ENCODE data around the gene NAA30. TPM values are rescaled to one million over a fixed set of nuclear protein-coding genes. Genes with fewer than 3 reads are reported as not detected.

The NAA30 gene
- total and polyA plus RNA-seq, 4 donors = 19.2 to 48.3 (median 32.0) TPM

DNA sequence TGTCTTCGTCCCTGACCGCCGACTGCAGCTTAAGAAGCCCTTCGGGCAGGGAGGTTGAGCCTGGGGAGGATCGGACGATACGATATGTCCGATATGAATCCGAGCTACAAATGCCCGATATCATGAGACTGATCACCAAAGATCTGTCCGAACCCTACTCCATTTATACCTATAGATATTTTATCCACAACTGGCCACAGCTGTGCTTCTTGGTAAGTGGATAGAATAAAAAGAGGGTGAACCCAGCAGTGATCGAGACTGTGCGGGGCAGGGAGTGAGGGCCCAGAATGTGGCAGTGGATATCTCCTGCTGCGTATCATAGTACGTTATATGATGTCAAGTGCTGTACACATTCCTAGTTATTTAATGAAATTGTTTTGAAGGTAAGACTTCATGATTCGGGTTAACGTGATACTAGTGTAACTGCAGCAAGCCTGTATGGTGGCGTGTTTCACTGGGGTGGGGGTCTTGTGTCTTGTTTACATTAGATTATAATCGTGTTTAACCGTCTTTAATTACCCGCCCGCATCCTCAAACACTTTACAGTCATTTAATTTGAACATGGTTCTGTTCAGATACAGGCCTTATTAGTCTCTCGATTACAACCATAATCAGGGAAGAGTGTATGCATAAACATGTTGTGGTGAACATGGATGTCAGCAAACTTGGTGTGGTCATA is 1.3 kb downstream of the NAA30 start:
- peaks cover 5% of the 10 kb centered on the region for H3K4me1 ChIP-seq (ENCODE audit: control insufficient read depth, insufficient read depth, low read length)
- peak overlapping the region; percentile 78 for H3K27ac ChIP-seq (ENCODE audit: low read depth, low read length)
- 2% methylated on average over 9 of the region's 23 CpGs for WGBS (ENCODE audit: insufficient coverage)
- H3K4me3 ChIP-seq (ENCODE audit: low read depth, low read length) = peak overlapping the region; percentile 83
- no peaks in the 10 kb centered on the region for H3K9me3 ChIP-seq (ENCODE audit: control insufficient read depth, insufficient read depth, low read length)
- peak in 4 of 6 donors; percentile 11 to 29 (median 17) for DNase-seq (ENCODE audit: low read depth in 4 of 6, low spot score in 6 of 6)
- H3K27me3 ChIP-seq (ENCODE audit: control insufficient read depth, insufficient read depth, low read length) = no peaks in the 10 kb centered on the region
- no peaks in the 10 kb centered on the region for H3K36me3 ChIP-seq (ENCODE audit: control insufficient read depth, insufficient read depth, low read length)

- Histone ChIP-seq H3K9me3 (ENCODE audit: control insufficient read depth, insufficient read depth, low read length) (no peaks in the 10 kb centered on the region), H3K4me1 (ENCODE audit: control insufficient read depth, insufficient read depth, low read length) (peaks cover 5% of the 10 kb centered on the region), H3K27me3 (ENCODE audit: control insufficient read depth, insufficient read depth, low read length) (no peaks in the 10 kb centered on the region), H3K4me3 (ENCODE audit: low read depth, low read length) (peak overlapping the region; percentile 16), H3K27ac (ENCODE audit: low read depth, low read length) (no peak overlapping the region), H3K36me3 (ENCODE audit: control insufficient read depth, insufficient read depth, low read length) (peaks cover 5% of the 10 kb centered on the region)
- DNase-seq (ENCODE audit: low read depth in 4 of 6, low spot score in 6 of 6) = no peak
These were observed 2.4 kb downstream of the NAA30 start for GRCh38 chr14:57392830-57393229.

- Histone ChIP-seq H3K27ac (ENCODE audit: low read depth, low read length) (no peak overlapping the region), H3K4me1 (ENCODE audit: control insufficient read depth, insufficient read depth, low read length) (no peaks in the 10 kb centered on the region), H3K36me3 (ENCODE audit: control insufficient read depth, insufficient read depth, low read length) (peaks cover 16% of the 10 kb centered on the region), H3K27me3 (ENCODE audit: control insufficient read depth, insufficient read depth, low read length) (no peaks in the 10 kb centered on the region), H3K9me3 (ENCODE audit: control insufficient read depth, insufficient read depth, low read length) (no peaks in the 10 kb centered on the region), H3K4me3 (ENCODE audit: low read depth, low read length) (no peak overlapping the region)
- DNase-seq (ENCODE audit: low read depth in 4 of 6, low spot score in 6 of 6) = no peak
- 100% methylated on average over 1 of the region's 4 CpGs for WGBS (ENCODE audit: insufficient coverage)
These were observed 10.4 kb downstream of the NAA30 start for GRCh38 chr14:57400556-57401494.

- no peak for DNase-seq (ENCODE audit: low read depth in 4 of 6, low spot score in 6 of 6)
- Histone ChIP-seq H3K9me3 (ENCODE audit: control insufficient read depth, insufficient read depth, low read length) (no peaks in the 10 kb centered on the region), H3K27ac (ENCODE audit: low read depth, low read length) (no peak overlapping the region), H3K4me1 (ENCODE audit: control insufficient read depth, insufficient read depth, low read length) (no peaks in the 10 kb centered on the region), H3K4me3 (ENCODE audit: low read depth, low read length) (no peak overlapping the region), H3K36me3 (ENCODE audit: control insufficient read depth, insufficient read depth, low read length) (peaks cover 16% of the 10 kb centered on the region), H3K27me3 (ENCODE audit: control insufficient read depth, insufficient read depth, low read length) (no peaks in the 10 kb centered on the region)
- 88% methylated on average over 1 of the region's 2 CpGs for WGBS (ENCODE audit: insufficient coverage)
These were observed 11.1 kb downstream of the NAA30 start for GRCh38 chr14:57401501-57401900.

GRCh38 chr14:57402173-57402852 is 11.9 kb downstream of the NAA30 start:
- Histone ChIP-seq H3K4me1 (ENCODE audit: control insufficient read depth, insufficient read depth, low read length) (no peaks in the 10 kb centered on the region), H3K27ac (ENCODE audit: low read depth, low read length) (no peak overlapping the region)

DNA sequence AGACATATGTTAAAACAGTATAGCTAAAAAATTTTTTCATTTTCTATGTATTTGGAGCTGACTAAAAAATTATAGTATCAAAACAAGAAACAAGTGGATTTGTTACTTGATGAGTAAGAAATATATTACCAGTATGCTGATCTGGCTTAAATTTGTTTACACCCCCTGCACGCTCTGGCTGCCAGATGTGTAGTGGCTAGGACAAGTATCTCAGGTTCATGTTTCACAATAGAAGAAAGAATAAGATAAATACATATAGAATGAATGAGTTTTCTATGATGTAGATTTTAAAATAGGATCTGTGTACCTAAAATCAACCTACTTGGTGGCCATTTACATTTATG is 13.1 kb downstream of the NAA30 start:
- WGBS (ENCODE audit: insufficient coverage) = no CpG with 5 or more reads among the region's 1 CpG
- Histone ChIP-seq H3K27me3 (ENCODE audit: control insufficient read depth, insufficient read depth, low read length) (no peaks in the 10 kb centered on the region), H3K4me3 (ENCODE audit: low read depth, low read length) (no peak overlapping the region)

More at GRCh38 chr14:57402173-57402852, 11.9 kb downstream of the NAA30 start:
- DNase-seq (ENCODE audit: low read depth in 4 of 6, low spot score in 6 of 6) = no peak
- peaks cover 19% of the 10 kb centered on the region for H3K36me3 ChIP-seq (ENCODE audit: control insufficient read depth, insufficient read depth, low read length)
- no peaks in the 10 kb centered on the region for H3K9me3 ChIP-seq (ENCODE audit: control insufficient read depth, insufficient read depth, low read length)
- no peaks in the 10 kb centered on the region for H3K27me3 ChIP-seq (ENCODE audit: control insufficient read depth, insufficient read depth, low read length)
- no peak overlapping the region for H3K4me3 ChIP-seq (ENCODE audit: low read depth, low read length)
- WGBS (ENCODE audit: insufficient coverage) = no CpG with 5 or more reads among the region's 1 CpG

DNA sequence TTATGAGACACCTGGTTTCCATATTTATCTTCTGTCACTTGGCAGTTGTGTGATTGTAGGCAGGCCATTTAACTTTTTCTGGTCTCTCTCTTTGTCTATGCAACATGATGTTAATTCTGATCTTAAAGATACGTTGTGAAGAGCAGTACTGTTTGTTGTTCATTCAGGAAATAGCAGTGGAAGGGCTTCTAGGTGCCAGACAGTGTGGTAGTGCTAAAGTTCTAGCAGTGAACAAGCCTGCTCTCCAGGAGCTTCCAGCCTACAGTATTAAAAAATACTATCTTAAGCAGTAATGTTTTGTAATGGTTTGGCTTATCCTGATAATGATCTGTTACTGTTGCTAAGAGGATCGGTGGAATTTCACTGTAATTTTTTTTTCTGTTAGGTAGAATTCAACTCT is 15.2 kb downstream of the NAA30 start:
- no peak overlapping the region for H3K4me3 ChIP-seq (ENCODE audit: low read depth, low read length)
- peaks cover 9% of the 10 kb centered on the region for H3K36me3 ChIP-seq (ENCODE audit: control insufficient read depth, insufficient read depth, low read length)
- H3K27ac ChIP-seq (ENCODE audit: low read depth, low read length) = no peak overlapping the region
- no peak for DNase-seq (ENCODE audit: low read depth in 4 of 6, low spot score in 6 of 6)
- no peaks in the 10 kb centered on the region for H3K9me3 ChIP-seq (ENCODE audit: control insufficient read depth, insufficient read depth, low read length)
- H3K27me3 ChIP-seq (ENCODE audit: control insufficient read depth, insufficient read depth, low read length) = no peaks in the 10 kb centered on the region
- 100% methylated on average over 1 of the region's 2 CpGs for WGBS (ENCODE audit: insufficient coverage)
- H3K4me1 ChIP-seq (ENCODE audit: control insufficient read depth, insufficient read depth, low read length) = no peaks in the 10 kb centered on the region

More for the DNA sequence above, 13.1 kb downstream of the NAA30 start:
- Histone ChIP-seq H3K36me3 (ENCODE audit: control insufficient read depth, insufficient read depth, low read length) (peaks cover 12% of the 10 kb centered on the region), H3K27ac (ENCODE audit: low read depth, low read length) (no peak overlapping the region), H3K9me3 (ENCODE audit: control insufficient read depth, insufficient read depth, low read length) (no peaks in the 10 kb centered on the region), H3K4me1 (ENCODE audit: control insufficient read depth, insufficient read depth, low read length) (no peaks in the 10 kb centered on the region)
- DNase-seq (ENCODE audit: low read depth in 4 of 6, low spot score in 6 of 6) = no peak

- no peaks in the 10 kb centered on the region for H3K27me3 ChIP-seq (ENCODE audit: control insufficient read depth, insufficient read depth, low read length)
- peaks cover 6% of the 10 kb centered on the region for H3K36me3 ChIP-seq (ENCODE audit: control insufficient read depth, insufficient read depth, low read length)
- H3K9me3 ChIP-seq (ENCODE audit: control insufficient read depth, insufficient read depth, low read length) = no peaks in the 10 kb centered on the region
- H3K4me1 ChIP-seq (ENCODE audit: control insufficient read depth, insufficient read depth, low read length) = no peaks in the 10 kb centered on the region
- WGBS (ENCODE audit: insufficient coverage) = 60% methylated on average over 1 of the region's 2 CpGs
- no peak overlapping the region for H3K4me3 ChIP-seq (ENCODE audit: low read depth, low read length)
- DNase-seq (ENCODE audit: low read depth in 4 of 6, low spot score in 6 of 6) = no peak
- H3K27ac ChIP-seq (ENCODE audit: low read depth, low read length) = no peak overlapping the region
These were observed 17.7 kb downstream of the NAA30 start for GRCh38 chr14:57408037-57408436.

DNA sequence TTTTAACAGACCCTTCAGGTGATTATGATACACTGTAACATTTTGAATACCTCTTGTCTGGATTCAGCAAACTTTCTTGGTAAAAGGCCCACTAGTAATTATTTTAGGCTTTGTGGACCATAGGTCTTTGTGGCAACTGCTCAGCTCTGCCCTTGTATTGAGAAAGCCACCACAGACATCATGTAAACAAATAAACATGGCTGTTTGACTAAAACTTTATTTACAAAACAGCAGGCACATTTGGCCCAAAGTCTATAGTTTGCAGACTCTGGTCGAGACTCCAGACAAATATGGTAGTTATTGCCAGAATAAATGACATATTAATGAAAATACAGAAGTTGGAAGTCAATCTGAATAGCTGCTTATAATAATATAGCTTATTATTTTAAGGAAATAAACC is 18.2 kb downstream of the NAA30 start:
- no peak overlapping the region for H3K27ac ChIP-seq (ENCODE audit: low read depth, low read length)
- H3K36me3 ChIP-seq (ENCODE audit: control insufficient read depth, insufficient read depth, low read length) = peaks cover 6% of the 10 kb centered on the region
- H3K9me3 ChIP-seq (ENCODE audit: control insufficient read depth, insufficient read depth, low read length) = no peaks in the 10 kb centered on the region
- no peaks in the 10 kb centered on the region for H3K27me3 ChIP-seq (ENCODE audit: control insufficient read depth, insufficient read depth, low read length)
- no peaks in the 10 kb centered on the region for H3K4me1 ChIP-seq (ENCODE audit: control insufficient read depth, insufficient read depth, low read length)
- no CpG with 5 or more reads among the region's 1 CpG for WGBS (ENCODE audit: insufficient coverage)
- H3K4me3 ChIP-seq (ENCODE audit: low read depth, low read length) = no peak overlapping the region
- no peak for DNase-seq (ENCODE audit: low read depth in 4 of 6, low spot score in 6 of 6)

Data from spinal cord (tissue), 10 donors.